SK-N-DZ (cell line): ENCODE results near the gene HAGH.

Experiments
- DNase-seq: peaks from one replicate; pipeline ENCODE4 v3.0.0-alpha.2; 2015; ENCODE audit warnings: low spot score

The HAGH gene

DNA sequence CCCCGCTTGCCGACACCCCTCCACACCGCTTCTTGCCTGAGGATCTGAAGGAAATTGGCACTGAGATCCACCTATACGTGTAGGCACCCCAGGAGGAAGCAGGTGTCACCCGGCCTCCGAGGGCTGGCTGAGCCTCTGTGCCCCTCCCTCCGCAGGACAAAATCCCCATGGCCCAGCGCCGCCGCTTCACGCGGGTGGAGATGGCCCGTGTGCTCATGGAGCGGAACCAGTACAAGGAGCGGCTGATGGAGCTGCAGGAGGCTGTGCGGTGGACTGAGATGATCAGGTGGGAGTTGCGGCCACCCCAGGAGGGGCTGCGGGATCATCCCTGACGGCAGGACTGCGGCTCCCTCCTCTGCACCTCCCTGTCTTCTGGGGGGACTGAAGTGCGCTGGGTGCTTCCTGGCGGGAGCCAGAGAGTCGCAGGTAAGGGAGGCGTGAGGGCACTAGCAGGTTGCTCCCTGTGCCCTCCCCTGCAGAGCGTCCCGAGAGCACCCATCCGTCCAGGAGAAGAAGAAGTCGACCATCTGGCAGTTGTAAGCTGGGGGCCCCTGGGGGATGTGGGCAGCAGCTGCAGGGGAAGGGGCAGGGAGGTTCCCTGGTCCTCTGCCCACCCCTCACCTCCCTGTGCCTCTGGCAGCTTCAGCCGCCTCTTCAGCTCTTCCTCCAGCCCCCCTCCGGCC lies 64.3 kb downstream of the HAGH start:
- DNase-seq, result no peak

DNA sequence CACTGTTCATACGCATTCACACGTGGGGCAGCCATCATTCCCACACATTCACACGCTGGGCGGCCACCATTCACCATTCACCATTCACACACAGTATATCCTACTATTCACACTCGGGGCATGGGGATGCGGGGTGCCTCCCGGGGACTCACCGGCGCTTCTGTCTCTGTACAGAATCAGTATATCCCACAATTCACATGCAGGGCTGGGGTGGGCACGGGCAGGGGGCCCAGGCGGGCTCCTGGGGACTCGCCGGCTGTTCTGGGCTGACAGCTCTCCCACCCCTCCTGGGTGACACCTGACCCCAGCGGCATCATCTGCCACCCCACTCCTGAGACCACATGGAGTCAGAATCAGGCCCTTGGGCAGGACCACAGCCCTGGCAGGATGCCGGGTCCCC lies 64.9 kb downstream of the HAGH start:
- DNase-seq, result no peak

DNA sequence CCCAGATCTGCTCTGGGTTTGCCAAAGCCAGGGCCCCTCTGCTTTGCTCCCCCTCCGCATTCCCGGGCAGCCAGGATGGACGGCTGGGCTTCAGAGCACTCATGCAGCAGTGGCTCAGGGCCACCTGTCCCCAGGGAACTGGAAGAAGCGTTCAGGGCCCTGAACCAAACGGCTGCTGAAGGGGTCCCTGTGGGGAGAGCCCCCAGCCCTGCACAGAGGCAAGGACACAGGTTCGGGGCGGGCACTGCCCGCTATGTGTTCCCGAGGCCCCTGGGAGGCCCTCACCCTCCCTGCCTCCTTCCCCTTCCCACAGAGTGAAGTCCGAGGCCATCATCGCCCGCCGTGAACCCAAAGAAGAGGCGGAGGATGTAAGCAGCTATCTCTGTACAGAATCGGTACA lies 65.7 kb downstream of the HAGH start:
- DNase-seq, result no peak

DNA sequence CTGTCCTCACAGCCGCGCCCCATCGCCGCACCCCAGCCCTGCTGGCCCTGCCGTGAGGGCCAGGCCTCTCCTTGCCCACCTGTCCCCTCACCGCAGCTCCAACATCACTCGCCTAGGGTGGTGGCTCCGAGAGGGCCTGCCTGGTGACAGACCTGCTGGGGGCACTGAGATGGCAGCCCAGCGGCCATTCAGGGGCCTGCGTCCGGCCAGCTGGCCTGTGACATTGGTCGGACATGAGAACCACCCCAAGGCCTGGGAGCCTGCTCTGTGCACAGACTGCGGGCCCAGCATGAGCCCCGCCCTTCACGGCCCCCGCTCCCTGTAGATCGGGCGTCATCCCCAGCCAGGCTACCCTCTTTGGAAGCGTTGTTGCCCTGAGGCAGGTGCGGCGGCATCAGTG lies 67.1 kb downstream of the HAGH start:
- DNase-seq, result no peak

DNA sequence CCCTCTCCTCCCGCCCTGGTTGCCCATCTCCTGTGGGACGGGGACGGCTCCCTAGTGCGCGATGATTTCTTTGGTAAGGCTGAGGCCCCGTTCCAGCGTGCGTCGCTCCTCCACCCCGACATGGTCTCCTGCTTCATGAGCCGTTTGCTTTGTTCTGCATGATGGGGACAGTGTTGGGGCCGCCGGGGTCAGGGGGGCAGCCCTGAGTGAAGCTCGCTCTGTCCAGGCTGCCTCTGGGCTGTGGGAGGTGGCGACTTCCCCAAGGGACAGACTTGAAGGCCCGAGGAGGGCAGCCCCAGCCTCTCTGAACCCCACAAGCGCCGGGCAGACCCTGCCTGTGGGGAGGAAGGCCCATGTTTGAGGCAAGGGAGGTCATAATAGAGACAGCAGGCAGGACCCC lies 67.7 kb downstream of the HAGH start:
- no peak for DNase-seq

DNA sequence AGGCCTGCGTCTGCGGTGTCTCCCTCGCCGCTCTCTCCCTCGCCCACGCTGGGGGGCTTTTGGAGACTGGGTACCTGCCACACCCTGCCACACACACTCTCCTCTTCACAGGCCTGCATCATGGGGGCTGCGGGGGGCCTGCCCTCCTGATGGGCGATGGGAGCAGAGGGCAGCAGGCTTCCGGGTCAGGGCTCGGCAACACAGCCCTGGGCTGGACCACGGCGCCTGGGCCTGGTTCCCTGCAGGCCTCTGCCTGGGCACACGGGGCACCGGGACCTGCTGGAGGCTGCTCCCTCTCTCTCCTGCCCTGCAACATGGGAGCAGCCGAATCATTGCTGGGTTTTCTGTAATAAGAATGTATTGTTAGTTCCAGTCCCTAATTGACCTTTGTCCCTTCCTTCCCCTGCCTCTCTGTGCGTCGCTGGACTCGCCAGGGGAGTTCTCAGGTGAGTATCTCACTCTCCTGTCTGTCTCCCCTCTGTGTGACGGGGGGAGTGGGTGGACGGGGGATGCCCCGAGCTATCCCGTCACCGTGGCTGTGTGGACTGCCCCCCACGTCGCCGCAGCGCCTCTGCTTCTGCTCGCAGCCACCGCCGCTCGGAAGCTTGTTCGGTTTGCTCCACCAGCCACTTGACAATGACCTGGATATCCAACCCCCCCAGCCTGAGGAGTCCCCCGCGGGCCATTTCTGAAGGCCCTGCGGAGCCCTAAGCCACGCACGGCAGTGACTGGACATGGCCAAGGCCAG lies 68.7 kb downstream of the HAGH start:
- no peak for DNase-seq
